HG03064 (cell line): ENCODE results near the gene FAM181A.

ENCODE experiments used
- ATAC-seq: cut with Tn5 transposase; IDR thresholded peaks from one replicate; pipeline ENCODE4 v1.9.1; 2021; ENCODE audit warnings: low read depth; ENCODE audit not compliant: unreplicated experiment

The FAM181A gene

DNA sequence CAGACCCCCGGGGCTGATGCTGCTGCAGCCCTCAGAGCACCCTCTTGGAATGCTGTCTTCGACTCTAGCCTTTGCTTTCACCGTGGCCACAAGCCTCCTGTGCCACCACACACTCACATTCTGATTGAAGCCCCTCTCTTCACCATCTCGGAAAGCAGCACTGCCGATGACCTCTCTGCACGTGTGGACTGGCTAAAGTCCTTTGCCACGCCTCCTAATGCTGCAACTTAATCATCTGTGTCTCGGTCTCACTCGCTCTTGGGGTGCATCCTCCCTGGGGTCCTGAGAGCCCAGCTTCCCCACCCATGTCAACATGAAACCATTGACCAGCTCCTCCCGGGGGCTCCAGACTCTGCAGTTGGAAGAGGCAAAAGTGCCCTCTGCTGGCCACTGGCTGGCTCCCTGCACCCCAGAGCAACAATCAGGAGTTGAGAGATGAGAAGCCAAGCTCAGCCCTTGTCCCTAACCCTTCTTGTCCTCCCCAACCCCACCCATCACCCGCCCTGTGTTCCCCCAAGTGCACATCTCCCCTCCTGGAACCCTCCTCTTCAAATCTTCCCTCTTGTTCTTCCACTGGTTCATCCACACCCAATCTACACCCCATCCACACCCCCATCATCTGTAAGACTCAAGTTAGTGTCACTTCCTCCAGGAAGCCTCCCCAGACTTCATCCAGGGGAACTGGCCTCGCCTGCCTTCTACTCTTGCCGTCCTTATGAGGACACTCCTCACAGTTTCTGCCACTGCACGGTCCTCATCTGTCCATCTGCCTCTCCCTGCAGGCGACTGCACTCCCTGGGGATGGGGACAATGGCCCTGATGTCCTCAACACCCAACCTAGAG lies 23.6 kb upstream of the FAM181A start:
- ATAC-seq = no peak

DNA sequence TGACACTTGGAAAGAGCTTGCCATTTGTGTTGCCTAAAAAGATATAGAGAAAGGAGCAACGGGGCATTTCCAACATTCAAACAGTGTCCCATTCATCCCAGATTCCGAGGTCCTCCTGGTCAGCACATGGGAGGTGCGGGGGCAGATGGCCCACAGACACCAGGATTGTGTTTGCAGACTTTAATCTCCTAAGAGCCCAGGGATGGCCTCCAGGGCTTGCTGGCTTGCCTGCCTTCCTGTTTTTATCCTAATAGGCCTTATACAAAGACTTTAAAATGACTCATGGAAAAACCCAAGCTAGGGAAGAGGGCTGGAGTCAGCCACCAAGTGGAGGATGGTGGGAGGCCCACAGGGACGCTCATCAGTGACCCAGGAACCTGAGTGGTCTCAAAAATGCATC lies 21.5 kb upstream of the FAM181A start:
- no peak for ATAC-seq

DNA sequence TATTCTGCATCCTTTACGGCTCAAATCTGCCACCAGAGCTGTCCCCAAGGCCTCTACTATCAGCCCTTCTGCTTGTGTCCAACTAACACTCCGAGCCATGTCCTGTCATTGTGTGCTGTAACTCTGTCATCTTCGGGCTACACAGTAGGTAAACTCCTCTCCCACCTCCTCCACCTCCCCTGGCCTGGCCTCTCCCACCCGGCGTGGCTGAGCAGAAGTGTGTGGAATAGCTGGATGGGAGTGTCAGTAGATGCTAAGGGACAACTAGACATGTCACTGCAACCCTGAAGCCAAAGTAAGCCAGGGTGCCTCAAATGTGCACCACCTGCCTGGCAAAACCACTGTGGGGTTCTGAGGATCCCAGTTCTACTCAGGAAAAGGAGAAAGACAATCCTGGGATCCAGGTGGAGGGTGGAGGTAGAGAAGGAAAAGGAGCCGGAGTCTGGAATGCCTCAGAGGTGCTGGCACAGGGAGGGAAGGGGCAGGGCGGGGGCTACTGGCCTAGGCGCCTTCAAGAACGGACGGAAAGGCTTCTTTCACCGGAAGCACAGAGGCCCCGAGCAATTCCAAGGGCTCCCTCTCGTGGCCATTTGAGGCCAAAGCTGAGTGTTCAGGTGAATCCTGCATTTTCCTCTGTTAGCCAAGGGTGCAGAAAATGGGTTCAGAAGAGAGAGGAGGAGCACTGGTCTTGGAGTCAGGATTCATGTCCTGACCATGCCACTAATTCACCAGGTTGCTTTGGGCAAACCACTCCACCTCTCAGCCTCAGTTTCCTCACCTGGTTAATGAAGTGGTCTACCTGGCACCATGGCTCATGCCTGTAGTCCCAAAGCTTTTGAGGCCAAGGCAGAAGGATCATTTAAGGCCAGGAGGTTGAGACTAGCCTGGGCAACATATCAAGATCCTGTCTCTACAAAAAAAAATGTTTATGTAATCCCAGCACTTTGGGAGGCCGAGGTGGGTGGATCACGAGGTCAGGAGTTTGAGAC lies 20.5 kb upstream of the FAM181A start:
- no peak for ATAC-seq

DNA sequence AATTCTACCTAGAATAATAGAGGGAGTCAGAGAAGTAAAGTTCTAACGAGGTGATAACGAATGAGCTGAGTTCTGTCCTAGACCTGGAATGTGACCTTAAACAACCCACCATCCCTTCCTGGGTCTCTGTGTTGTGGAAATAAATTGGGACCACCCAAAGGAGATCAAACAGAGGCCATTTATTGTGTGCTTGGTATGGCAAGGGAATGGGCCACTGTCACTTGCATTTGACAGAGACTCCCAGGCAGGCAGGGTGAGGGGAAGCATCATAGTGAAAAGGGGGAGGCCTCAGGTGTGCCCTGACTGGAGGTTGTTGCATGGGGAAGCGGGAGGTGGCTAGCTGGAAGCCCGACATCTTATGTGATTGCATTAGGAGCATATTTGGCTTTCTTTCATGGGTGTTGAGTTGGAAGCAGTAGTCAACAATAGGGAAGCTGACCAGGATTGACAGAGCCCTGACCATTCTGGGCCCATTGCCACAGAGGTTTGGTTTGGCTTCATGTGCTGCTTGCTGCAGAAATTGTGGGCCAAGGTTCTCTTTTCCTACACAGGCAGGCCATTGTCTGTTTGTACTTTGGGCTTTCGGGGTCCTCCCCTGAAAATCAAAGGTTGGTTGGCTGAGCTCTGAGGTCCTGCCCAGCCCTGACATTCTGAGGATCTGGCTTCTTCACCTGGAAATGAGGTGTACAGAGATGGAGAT lies 17.6 kb upstream of the FAM181A start:
- no peak for ATAC-seq

DNA sequence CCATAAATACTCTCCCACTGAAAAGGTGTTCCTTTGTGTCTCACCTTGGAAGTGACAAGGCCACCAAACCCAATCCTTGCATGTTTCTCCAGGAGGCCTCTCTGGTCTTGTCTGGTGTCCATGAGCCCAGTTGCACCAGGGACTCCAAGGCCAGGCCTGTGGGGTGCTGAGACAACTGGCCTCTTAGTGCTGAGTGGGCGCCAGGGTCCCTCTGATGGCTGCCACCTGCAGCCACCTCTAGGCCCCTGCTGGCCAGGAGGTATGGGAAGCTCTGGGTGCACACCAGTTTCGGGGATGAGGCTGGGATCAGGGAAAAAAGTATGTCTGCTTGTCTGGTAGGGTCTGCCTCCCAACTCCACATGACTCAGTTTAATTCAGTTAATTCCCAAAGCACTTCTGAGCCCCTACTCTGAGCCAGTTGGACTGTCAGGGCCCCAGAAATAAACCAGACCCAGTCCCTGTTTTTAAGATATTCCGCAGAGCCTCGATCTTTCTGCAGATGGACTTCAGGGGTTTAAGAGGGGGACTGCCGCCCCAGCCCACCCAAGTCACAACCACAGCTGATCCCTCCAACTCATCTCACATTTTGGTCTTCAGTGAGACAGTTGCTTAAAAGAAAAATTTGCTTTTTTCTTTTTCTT lies 15.0 kb upstream of the FAM181A start:
- ATAC-seq = no peak

DNA sequence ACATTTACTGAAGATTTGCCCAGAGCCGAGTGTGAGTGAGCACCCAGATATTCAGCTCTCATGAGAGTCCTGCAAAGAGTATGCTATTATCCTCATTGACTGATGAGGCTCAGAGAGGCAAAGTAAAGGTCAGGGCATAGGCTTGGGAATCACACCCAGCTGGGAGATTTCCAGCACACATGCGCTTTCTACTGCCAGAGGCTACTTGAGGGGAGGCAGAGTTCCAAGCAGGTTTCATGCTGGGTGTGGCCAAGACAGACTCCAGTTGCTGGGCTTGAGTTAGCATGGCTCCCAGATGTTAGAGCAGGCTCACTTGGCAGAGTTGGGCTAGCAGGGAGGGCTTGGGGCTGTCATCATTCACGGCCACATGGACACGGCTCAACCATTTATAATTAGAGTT lies 14.4 kb upstream of the FAM181A start:
- no peak for ATAC-seq

DNA sequence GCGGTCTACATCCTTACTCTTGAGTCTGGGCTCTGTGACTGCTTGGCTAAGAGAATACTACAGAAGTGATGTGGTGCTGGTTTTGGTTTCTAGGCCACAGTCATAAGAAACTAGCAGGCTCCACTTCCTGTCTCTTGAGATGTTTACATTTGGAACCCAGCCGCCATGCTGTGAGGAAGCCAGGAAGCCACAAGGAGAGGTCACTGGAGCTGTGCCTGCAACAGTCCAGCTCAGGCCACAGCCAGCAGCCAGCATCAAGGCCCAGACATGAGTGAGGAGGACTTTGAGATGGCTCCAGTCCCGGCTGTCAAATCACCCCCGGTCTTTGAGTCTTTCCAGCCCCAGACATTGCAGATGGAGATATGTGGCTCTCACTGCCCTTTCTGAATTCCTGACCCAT lies 12.9 kb upstream of the FAM181A start:
- ATAC-seq = no peak

DNA sequence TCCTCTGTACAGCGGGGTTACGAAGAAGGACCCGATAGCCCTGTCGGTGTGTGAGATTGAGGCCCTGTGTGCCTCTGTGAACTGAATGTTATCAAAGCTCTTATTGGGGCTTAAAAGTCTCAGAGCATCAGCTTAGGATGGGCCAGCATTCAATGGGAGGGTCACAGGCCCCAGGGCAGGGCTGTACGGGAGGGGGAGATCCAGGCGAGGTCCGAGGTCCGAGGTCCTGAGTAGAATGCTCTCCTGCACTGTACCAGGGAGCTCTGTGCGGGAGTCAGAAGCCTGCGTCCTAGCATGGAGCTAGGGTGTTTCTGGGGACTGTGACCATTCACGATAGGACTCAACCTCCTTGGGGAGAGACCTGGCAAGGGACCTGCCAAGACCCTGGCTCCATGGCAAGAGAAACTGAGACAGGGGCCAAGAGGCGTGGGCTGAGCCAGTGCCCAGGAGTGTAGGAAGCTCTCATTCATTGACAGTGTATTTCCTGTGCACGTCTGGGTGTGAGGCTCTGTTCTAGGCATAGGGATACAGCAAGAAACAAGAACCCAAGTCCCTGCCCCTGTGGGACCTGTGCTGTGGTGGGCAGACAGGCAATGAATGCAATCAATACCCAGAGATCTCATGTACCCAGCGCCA lies 12.0 kb upstream of the FAM181A start:
- no peak for ATAC-seq

DNA sequence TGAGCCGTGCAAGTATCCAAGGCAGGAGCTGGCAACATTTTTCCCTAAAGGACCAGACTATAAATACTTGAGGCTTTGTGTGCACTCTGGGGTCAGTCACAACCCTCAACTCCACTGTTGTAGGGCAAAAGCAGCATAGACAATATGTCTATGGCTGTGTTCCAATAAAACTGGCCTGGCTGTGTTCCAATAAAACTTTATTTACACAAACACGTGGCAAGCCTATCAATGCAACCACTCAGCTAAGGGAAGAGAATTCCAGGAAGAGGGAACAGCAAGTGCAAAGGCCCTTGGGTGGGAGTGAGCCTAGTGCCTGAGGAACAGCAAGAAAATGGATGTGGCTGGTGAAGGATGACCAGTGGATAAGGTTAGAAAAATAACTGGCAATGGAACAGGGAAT lies 11.3 kb upstream of the FAM181A start:
- no peak for ATAC-seq

DNA sequence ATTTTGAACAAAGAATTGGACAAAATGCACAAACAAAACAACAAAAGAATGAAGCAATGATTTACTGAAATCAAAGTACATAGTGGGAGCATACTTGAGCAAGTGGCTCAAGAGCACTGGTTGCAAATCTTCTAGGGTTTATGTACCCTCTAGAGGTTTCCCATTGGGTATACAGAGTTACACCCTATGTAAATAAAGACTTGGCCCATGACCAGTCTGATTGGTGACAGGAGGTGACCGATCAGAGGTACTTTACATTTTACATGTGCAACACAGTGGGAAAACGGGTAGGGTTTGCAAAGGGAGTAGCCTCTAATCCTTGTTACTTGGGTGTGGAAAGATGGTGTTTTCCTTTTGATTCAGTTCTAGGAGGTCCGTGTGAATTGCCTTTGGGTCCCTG lies 10.6 kb upstream of the FAM181A start:
- ATAC-seq = no peak

DNA sequence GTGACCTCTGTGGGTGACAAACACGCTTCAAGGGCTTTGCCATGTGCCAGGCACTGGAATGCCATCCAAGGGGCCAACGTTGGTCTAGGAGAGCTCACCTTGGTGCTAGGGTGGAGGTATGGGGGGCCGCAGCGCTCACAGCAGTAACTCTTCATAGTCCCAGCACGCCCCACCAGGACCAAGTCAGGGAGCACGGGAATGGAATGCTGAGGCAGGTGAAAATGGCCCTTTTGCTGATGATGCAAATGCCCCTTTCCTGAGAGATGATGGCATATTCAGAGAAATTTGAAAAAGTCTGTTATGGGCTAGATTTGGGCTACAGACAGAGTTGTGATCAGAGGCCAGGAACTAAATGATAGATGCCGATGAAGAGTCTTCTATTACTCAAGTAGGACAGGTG lies 10.0 kb upstream of the FAM181A start:
- ATAC-seq = no peak

DNA sequence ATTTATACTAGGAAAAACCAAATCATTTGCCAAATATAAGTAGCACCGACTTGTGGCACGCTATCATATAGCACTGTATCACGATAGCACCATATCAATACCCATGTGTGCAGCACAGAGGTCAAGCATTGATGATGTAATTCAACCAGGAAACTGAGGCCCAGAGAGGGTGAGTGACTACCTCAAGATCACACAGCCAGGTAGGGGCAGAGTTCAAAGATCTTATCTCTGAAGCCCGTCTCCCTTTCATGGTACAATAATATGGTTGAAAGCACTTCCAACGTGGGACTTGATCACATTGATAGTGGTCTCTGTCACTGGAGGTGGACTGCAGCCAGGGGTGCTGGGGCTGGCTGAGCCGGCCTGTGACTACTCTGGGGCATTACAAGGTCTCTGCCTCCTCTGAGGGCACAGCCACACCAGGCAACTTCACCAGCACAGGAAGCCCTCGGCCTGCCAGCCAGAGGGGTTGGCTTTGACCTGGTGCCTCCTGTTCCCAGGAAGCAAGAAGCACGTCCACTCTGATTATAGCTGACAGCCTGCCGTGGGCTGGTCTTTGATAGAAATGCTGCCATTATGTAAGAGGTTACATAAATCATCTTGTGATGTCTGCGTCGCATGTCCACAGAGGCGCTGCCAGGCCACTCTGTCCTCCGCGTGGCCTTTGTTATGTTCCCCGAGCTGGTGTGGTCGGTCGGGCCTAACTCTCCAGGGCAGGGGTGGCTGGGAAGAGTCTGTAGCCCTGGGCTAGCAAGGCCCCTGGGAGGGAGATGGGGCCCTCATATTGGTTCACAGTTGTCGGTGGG lies 5.9 kb upstream of the FAM181A start:
- ATAC-seq = no peak

DNA sequence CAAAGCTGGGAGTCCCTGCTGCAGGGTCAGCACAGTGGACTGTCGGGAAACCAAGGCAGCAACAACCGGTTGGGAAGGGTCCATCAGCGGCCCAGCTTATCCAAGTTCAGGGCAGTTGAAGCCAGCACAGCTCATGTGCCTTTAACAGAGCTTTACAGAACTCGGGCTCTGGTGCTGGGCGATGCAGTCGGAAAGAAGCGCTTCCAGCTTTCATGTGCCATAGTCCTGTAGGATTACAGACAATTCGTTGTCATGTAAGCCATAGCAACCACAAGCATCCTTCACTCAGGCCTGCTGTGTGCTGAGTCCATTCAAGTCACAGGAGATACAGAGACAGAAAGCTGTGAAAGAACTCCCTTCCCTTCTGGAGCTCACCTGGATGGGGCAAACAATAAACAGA lies 3.5 kb upstream of the FAM181A start:
- no peak for ATAC-seq

DNA sequence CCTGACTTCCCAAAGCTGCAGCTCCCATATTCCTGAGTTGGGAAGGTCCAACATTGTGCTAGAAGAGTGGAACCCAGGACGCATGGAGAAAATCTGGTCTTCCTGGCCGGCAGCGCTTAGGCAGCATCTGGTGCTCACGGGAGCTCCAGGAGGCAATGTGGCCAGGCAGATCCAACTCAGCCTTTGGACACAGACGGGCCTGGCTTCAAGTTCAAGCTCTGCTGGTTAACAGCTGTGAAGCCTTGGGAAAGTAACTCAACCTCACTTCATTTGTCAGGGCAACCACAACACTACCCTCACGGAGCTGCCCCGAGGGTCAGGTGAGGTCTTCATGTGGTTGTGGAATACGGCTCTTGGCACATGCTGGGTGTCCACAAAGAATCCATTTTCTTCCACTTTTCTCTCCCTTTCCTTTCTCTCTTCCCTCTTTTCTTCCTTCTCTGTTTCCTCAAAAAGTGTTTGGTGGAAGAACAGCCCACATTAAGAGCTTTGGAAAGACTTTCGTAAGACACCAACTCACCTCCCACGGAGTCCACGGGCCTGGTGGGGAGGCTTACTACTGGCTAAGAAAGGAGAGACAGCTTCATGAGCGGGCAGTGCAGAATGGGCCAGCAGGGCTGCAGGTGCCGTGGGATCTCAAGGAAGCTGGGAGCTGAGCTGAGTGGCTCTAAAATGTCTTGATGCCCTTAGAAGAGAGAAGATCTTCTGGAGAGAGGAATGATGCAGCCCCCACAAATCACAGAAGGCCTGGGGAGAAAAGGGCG lies 2.4 kb upstream of the FAM181A start:
- ATAC-seq = no peak

DNA sequence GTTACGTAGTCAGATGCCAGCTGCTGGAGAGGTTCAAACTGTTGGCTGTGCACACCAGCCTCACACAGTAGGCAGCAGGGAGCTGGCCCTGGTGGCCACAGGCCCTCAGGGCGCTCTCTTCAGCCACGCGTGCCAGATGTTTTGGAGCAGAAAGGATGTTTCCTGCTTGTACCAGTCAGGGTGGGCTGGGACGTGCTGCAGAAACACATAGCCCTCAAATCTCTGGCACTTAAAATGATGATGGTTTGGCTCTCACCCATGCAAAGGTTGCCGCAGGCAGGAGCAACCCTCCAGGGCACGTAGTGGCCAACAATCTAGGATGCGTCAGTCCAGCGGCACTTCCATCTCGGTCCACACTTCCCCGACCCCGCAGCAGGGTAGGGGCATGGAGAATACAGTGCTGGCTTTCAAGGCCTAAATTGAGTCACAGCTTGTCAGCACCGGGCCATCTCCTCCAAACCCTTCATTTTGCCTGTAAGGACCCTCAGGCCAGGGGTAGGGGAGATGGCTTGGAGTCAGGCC lies 1.7 kb upstream of the FAM181A start:
- no peak for ATAC-seq

DNA sequence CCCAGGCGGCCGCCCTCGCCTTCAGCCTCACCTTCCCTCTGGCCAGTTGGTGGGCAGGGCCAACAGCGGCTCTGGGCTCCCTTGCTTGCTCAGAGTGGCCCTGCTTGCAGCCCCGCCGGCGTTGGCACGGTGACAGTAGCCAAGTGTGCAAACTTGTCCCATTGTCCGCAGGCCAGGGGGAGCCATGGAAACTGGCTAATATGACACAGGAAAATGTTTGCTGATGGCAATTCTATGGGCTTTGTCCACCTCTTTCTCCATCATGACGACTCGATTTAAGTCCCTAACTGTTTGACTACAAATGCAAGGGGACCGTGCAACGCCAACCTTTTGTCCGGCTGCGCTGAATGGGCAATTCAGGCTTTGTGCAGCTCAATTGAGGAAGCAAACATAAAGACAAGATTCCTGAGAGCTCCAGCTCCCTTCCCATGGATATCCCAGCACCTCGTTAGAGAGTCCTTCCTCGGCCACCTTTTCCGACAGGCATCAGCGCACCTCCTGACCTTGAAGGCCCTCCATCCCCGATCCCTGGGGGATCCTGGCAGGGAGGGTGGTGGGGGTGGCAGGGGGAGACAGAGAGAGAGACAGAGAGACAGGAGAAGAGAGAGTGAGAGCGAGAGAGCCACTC lies 785 bp upstream of the FAM181A start:
- ATAC-seq = no peak

DNA sequence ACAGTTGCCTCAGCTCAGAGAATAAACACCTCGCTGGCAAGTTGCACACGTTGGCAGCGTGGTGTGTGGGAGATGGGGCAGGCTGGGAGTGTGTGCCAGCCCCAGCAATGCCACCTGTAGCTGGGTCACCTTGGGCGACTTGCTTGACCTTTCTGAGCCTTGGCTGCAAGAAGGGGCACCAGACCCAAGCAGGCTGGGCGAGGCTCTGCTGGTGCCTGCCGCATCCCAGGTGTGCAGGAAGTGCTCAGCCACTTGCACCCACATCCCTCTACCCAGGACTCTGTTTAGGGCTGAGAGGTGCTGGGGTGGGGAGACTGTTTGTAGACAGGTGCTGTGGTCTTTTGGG lies 629 bp downstream of the FAM181A start:
- ATAC-seq = no peak
